Dedifferentiated amniotic fluid mesenchymal stem cell (primary cell): ENCODE measurements around the gene NPY5R.
A peak's percentile ranks its signal among the peaks of the same experiment; 100 is the strongest.

Experiments used
- DNase-seq: peaks from one replicate; pipeline ENCODE4 v3.0.0-alpha.2; 2016; ENCODE audit errors: extremely low spot score

Gene NPY5R

GRCh38 chr4:163343604-163344146 is at the start of gene NPY5R:
NPY5R (plus strand) TSS chr4:163343892; CDS start chr4:163350274, 6,382 bp downstream.
- DNase-seq, result no peak

DNA sequence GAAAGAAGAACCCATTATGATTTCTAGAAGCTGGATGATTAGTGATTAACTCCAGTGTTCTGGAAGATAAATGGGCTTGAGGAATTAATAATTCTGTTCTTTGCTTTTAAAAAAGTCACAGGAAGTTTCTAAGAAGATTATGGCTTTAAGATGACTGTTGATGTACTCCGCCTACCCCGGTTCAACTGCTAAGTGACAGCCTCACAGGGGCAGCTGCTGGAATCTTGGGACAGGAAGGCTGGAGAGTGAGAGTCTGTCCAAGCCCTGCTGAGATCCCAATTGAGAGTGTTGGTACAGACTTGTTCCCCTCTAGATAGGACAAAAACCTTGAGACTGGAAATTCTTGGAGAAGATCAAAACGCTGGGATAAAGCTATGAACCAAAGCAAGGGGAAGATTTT is 48.6 kb upstream of the NPY5R start:
- DNase-seq, result no peak

- no peak for DNase-seq
Observed at GRCh38 chr4:163300445-163300844, 43.2 kb upstream of the NPY5R start.

GRCh38 chr4:163303069-163303468 is 40.6 kb upstream of the NPY5R start:
- no peak for DNase-seq

GRCh38 chr4:163309466-163309865 is 34.2 kb upstream of the NPY5R start:
- no peak for DNase-seq

GRCh38 chr4:163317110-163317509 is 26.6 kb upstream of the NPY5R start:
- no peak for DNase-seq

GRCh38 chr4:163330916-163331628 is 12.6 kb upstream of the NPY5R start:
- DNase-seq, result no peak

DNA sequence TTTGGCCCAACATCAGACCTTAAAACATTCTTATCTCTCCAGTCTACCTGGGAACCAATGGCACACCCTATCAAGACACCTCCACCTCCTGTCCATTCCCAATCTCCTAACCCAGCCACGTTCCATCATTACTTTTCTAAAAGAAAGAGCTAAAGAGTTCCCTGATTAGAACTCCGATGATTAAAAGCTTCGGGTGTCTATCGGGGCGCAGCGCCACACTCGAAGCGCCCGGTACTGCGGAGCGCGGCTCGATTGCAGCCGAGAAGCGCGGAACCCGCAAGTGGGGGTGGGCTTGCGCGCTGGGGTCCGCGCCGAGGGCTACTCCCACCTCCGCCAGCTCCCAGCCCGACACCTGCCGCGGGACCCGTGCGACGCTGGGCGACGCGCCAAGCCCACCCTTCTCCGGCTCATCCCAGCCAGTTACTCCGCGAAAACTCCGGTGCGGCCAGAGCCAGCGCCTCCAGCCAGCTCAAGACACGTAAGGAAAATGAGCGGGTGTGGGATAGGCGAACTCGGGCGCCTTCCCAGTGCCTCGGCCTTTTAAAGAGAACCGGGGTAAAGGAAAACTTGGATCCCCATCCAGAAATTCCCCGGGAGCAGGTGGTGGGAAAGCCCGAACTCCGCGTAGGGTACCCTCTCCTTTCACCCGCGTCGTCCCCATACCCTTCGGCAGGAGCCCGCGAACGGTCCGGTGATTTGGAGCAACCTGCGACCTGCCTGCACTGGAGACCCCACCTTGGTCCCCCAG is 11.9 kb upstream of the NPY5R start:
- DNase-seq, result no peak

GRCh38 chr4:163332526-163333406 is 10.9 kb upstream of the NPY5R start, which contains the start of gene NPY1R:
NPY1R (minus strand) TSS chr4:163332596; CDS start chr4:163326554, 6,042 bp downstream.
- DNase-seq, result peak; percentile 74

GRCh38 chr4:163335384-163335783 is 8.3 kb upstream of the NPY5R start:
- DNase-seq, result no peak

DNA sequence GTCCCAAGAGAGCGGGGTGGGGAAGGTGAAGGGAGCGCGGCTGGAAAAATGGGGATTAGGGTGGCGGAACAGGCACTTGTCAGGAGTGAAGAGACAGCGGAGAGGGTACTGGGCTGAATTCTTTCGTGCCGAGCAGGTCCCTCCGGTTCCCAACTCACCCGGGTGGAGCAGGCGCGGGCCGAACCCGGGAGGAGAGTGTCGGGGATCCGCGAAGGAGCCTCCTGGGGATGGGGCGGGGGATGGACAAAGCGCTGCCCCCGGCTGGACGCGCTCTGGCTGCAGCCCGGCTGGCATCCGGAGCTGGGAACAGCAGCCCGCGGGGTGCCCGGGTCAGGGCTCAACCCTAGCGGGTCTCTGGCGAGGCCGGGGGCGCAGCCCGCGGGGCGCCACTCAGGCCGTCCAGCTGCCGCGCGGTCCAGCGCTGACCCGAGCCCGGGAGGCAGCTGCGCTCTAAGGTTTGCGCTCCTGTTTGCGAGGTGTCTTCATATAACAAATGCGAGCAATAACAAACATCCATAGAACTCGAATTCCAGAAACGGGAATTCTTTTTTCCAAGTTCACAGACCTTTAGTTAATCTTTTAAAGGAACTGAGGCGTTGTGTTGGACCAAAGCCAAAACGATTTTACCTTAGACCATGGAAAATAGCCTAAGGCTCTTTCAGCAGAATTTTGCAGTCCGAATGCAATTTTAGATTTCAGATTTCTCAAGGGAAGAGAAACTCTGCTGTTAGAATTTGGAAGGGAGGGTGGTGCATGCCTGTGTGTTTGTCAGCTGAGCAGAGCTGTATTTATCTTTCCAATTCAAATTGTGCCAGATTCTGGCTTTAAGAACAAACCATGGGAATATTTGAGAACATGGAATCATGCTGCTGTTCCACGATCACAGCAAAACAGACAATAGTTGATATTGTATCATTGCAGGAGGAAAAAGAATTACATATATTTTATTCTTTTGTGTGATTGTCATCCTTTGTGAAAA is 744 bp downstream of the NPY5R start:
- DNase-seq, result no peak

DNA sequence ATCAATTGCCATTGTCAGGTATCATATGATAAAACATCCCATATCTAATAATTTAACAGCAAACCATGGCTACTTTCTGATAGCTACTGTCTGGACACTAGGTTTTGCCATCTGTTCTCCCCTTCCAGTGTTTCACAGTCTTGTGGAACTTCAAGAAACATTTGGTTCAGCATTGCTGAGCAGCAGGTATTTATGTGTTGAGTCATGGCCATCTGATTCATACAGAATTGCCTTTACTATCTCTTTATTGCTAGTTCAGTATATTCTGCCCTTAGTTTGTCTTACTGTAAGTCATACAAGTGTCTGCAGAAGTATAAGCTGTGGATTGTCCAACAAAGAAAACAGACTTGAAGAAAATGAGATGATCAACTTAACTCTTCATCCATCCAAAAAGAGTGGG is 7.0 kb downstream of the NPY5R start:
- no peak for DNase-seq

GRCh38 chr4:163353054-163353453 is 9.4 kb downstream of the NPY5R start:
- no peak for DNase-seq

- no peak for DNase-seq
Observed at GRCh38 chr4:163356104-163356503, 12.4 kb downstream of the NPY5R start.

GRCh38 chr4:163367651-163368050 is 24.0 kb downstream of the NPY5R start:
- DNase-seq, result no peak

- no peak for DNase-seq
Observed at GRCh38 chr4:163372029-163372428, 28.3 kb downstream of the NPY5R start.

GRCh38 chr4:163378661-163379060 is 35.0 kb downstream of the NPY5R start:
- DNase-seq, result no peak

- no peak for DNase-seq
Observed at GRCh38 chr4:163380703-163381102, 37.0 kb downstream of the NPY5R start.

GRCh38 chr4:163382178-163382869 is 38.6 kb downstream of the NPY5R start:
- no peak for DNase-seq

- DNase-seq, result no peak
Observed at GRCh38 chr4:163384434-163384833, 40.7 kb downstream of the NPY5R start.
